Activated gamma-delta T cell treated with anti-CD3 and anti-CD28 coated beads, Interleukin-2, amount 50 U/mL, for 16 hours (primary cell): ENCODE data around the gene PEX16.
"Not testable (repeated sequence)": the region's sequence is repeated elsewhere in the genome, so short reads cannot be mapped to it uniquely, and the experiment has no call there.

Experiments used
- DNase-seq: peaks from one replicate; pipeline ENCODE4 v3.0.0-alpha.2; 2020; ENCODE audit warnings: low read depth

PEX16 gene

GRCh38 chr11:45918331-45918941 is 759 bp upstream of the PEX16 start:
- DNase-seq, result peak; percentile 41

- no peak for DNase-seq
Measured at GRCh38 chr11:45917286-45917622, 423 bp downstream of the PEX16 start.

GRCh38 chr11:45915446-45915845 is 2.2 kb downstream of the PEX16 start:
- no peak for DNase-seq

- DNase-seq, result no peak
Measured at GRCh38 chr11:45913942-45914635, 3.6 kb downstream of the PEX16 start.

GRCh38 chr11:45913514-45913913 is 4.2 kb downstream of the PEX16 start:
- DNase-seq, result no peak

- no peak for DNase-seq
Measured at GRCh38 chr11:45910623-45911022, 7.1 kb downstream of the PEX16 start.

GRCh38 chr11:45909594-45910475 is 7.8 kb downstream of the PEX16 start:
- DNase-seq, result no peak

GRCh38 chr11:45907911-45908370 is 9.7 kb downstream of the PEX16 start:
- DNase-seq, result no peak

GRCh38 chr11:45906965-45907611 is 10.6 kb downstream of the PEX16 start, which contains the start of gene FREY1:
Gene FREY1 (minus strand): TSS chr11:45907271. CDS start chr11:45907245, 26 bp downstream.
- no peak for DNase-seq

- DNase-seq, result no peak
Measured at GRCh38 chr11:45906096-45906682, 11.5 kb downstream of the PEX16 start.

GRCh38 chr11:45905576-45905975 is 12.1 kb downstream of the PEX16 start:
- not testable (repeated sequence) for DNase-seq

GRCh38 chr11:45905095-45905494 is 12.6 kb downstream of the PEX16 start:
- no peak for DNase-seq

GRCh38 chr11:45904309-45904915 is 13.3 kb downstream of the PEX16 start:
- DNase-seq, result no peak

GRCh38 chr11:45902452-45903380 is 15.0 kb downstream of the PEX16 start:
- DNase-seq, result no peak

- DNase-seq, result no peak
Measured at GRCh38 chr11:45901626-45902025, 16.1 kb downstream of the PEX16 start.

- no peak for DNase-seq
Measured at GRCh38 chr11:45900916-45901617, 16.6 kb downstream of the PEX16 start.

- DNase-seq, result not testable (repeated sequence)
Measured at GRCh38 chr11:45900175-45900800, 17.4 kb downstream of the PEX16 start.

- peak; percentile 54 for DNase-seq
Measured at GRCh38 chr11:45899448-45900174, 18.1 kb downstream of the PEX16 start.

GRCh38 chr11:45899086-45899447 is 18.6 kb downstream of the PEX16 start:
- DNase-seq, result no peak
